Measurements from ENCODE around the gene PTPN18.

DNA sequence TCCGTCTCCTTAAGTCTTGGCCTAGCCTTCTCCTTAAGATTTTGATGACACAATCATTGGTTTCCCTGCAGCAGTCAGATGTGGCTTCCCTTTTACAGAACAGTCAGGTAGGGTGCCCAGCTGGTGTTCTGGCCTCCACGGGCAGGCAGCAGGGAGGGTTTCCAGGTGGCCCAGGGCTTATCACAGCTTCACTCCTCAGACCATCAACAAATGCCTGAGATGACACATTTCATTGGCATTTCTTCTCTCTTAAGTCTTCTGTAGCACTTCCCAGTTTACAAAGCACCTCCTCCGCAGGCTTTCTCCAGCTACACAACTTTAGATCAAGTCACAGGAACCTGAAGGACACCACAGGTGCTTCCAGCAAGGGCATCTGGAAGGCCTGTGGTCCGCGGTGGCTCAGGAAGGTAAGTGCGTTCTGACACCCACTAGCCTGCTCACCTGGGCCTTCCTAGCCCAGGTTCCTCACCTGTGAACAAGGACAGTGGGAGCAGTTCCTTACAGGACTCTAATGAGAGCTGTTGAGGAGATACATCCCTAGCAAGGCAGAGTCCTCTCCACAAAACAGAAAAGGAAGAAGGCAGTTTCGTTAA is 37.6 kb downstream of the PTPN18 start:
- TF ChIP-seq, protein P1, sequence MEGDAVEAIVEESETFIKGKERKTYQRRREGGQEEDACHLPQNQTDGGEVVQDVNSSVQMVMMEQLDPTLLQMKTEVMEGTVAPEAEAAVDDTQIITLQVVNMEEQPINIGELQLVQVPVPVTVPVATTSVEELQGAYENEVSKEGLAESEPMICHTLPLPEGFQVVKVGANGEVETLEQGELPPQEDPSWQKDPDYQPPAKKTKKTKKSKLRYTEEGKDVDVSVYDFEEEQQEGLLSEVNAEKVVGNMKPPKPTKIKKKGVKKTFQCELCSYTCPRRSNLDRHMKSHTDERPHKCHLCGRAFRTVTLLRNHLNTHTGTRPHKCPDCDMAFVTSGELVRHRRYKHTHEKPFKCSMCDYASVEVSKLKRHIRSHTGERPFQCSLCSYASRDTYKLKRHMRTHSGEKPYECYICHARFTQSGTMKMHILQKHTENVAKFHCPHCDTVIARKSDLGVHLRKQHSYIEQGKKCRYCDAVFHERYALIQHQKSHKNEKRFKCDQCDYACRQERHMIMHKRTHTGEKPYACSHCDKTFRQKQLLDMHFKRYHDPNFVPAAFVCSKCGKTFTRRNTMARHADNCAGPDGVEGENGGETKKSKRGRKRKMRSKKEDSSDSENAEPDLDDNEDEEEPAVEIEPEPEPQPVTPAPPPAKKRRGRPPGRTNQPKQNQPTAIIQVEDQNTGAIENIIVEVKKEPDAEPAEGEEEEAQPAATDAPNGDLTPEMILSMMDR (IDR thresholded peaks at IDR 0.05), result no peak
- TF ChIP-seq EP300 (IDR thresholded peaks at IDR 0.05) (no peak), POLR2A (IDR thresholded peaks at IDR 0.05) (no peak)
